NCI-H510A treated with DMSO at 0.1 percent for 48 hours (cell line): Measurements from ENCODE around the gene TMEM156.
"Not testable (repeated sequence)": the region's sequence is repeated elsewhere in the genome, so short reads cannot be mapped to it uniquely, and the experiment has no call there.

ENCODE experiments used
- DNase-seq: peaks from one replicate; lab custom pipeline; 2025; lab: John Stamatoyannopoulos, UW

Gene TMEM156

DNA sequence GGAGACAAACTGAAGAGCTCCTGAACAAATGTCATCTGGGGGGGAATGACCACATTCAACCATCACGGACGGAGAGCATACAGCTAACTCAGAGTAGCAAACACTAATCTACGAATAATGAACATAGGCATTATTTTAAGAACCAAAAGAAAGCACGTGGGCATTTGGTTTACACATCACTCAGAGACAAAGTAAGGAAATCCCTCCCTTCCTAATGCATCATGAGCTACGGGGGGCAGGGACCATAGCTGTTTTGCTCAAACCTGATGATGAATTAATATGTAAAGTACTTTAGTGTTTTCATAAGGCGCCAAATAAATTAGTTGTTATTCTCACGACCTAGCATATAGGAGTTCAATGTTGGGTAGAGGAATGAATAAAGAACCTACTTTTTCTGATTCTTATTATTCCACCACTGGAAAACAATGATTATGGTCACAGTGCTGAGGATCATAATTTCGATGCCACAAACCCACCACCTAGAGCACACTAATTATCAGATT is 11.7 kb upstream of the TMEM156 start:
- no peak for DNase-seq

DNA sequence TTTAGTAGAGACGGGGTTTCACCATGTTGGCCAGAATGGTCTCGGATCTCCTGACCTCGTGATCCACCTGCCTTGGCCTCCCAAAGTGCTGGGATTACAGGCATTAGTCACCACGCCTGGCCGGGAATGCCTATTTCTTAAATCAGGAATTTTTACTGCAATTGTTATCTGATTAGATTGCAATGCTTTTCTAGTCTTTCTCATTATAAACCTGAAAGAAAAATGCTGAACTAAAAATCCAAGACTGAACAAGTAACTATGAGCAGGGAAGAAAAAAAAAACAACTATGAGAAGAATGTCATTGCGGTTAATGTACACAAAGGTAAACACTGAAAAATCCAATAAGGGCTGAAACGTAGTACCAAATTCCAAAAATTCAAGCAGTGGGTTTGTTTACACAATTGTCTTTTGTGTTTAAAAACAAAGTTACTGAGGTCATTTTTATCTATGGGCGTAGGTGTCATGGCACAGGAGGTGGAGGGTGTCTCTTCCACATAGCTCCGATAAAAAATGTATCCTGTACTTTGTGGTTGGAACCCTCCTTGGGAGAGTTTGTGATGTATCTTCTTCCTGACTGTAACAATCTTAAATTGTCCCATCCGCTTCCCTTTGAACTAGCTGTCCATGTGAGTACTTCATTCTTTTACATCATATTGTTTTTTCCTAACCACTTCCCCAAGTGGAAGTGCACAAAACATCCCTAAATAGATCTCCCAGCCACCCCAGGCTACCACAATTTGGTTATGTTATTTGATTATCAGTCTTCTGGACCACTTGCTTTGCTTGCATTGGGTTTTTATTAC is 11.1 kb upstream of the TMEM156 start:
- no peak for DNase-seq

DNA sequence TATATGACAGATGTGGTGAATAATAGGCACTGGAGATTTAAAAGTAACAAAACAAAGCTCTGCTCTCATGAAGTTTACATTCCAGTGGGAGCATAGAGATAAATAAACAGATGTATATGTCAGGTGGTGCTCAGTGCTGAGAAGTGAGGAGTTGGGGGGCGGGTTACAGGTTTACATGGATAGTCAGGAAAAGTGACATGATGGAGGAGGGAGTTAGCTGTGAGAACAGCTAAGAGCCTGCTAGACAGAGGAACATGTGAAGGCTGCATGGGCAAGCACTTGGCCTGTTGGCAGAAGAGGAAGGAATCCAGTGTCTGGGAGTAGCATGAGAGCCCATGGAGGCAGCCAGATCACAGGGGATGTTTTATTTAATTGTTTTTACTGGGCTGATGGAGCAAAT is 10.2 kb upstream of the TMEM156 start:
- no peak for DNase-seq

DNA sequence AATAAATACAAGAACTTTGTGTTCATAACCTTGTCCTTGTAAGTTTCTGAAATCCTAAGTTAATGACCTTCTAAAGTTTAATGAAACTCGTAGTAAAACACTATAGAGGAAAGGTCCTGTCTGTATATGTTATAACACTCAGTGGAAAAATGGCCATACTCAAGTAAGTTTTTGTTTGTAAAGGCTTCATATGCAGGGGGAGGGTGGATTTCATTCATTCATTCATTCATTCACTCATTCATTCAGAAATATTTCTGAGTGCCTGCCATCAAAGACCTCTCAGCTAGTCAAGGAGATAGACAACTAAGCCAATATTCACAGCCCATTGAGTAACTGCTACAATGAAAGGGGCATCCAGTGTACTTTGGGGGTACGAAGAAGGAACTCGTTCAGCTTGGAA is 6.9 kb upstream of the TMEM156 start:
- DNase-seq: no peak

DNA sequence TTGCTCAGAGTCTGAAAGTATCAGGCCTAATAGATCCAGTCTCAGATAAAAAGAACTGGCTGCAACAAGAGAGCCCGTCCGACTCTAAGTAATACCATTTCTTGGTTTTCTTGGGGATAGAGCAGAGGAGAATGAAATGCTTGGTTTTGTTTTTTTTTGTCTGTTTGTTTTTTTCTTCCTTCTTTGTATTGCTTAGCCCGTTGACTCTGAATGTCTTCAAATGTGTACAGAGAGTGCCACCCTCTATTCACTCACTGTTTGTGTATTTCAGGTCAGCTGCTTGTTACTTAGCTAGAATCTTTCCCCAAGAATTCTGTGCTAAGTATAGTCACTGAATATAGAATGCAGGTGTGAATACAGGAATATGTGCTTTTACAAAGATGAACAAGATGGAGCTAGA is 5.7 kb upstream of the TMEM156 start:
- no peak for DNase-seq

DNA sequence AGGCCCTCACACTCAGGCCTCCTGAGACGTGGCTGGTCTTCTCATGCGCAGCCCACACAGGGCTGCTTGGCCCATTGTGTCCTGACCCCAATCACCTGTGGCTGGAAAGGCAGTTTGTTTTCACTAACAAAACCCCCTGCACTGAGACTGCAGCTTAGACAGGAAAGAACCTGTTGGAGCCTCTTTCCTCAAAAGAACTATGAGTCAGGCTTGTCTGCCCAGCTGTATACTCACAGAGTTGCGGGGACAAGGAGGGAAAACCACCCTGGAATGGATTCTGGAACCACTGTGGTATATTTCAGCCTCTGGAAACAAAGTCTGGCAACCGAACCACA is 5.2 kb upstream of the TMEM156 start:
- no peak for DNase-seq

DNA sequence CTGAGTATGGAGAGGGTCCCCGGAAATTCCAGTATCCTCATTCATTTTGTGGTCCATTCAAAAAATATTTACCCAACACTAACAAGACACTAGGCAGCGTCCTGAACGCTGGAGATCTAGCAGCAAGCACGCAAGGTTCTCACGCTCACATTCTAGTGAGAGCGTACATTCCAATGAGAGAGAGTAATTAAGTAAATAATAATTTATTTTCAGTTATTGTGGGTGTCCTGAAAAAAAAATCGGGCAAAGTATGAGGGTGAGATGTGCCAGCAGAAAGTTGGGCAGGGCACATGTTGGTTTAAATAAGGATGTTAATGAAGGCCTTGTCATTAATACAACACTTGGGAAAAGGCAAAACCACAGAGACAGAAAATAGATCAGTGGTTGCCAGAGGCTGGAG is 4.0 kb upstream of the TMEM156 start:
- DNase-seq: no peak

DNA sequence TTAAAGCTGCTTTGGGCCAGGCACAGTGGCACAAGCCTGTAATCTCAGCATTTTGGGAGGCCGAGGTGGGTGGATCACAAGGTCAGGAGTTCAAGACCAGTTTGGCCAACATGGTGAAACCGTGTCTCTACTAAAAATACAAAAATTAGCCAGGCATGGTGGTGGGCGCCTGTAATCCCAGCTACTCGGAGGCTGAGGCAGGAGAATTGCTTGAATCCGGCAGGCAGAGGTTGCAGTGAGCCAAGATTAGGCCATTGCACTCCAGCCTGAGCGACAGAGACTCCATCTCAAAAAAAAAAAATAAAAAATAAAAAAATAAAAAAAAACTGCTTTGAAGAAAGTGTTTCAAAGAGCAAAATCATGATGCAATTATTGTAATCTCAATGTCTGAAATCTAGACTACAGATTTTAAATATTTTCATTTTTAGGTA is 604 bp downstream of the TMEM156 start:
- DNase-seq: not testable (repeated sequence)

DNA sequence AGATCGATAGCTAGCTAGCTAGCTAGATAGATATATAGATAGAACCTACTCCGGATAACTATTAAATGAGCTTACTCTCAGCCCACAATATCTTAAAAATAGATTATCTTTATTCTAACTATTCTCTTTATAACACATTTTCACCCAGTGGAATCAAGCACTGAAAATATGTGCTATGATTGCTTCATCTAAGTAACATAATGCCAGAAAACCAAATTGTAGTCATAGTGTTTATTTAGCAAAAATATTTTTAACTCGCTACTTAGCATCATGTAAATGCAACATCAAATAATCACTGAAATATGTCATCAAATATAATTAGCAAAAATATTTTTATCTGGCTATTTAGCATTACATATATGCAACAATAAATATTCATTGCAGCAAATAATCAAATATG is 1.5 kb downstream of the TMEM156 start:
- DNase-seq: no peak

DNA sequence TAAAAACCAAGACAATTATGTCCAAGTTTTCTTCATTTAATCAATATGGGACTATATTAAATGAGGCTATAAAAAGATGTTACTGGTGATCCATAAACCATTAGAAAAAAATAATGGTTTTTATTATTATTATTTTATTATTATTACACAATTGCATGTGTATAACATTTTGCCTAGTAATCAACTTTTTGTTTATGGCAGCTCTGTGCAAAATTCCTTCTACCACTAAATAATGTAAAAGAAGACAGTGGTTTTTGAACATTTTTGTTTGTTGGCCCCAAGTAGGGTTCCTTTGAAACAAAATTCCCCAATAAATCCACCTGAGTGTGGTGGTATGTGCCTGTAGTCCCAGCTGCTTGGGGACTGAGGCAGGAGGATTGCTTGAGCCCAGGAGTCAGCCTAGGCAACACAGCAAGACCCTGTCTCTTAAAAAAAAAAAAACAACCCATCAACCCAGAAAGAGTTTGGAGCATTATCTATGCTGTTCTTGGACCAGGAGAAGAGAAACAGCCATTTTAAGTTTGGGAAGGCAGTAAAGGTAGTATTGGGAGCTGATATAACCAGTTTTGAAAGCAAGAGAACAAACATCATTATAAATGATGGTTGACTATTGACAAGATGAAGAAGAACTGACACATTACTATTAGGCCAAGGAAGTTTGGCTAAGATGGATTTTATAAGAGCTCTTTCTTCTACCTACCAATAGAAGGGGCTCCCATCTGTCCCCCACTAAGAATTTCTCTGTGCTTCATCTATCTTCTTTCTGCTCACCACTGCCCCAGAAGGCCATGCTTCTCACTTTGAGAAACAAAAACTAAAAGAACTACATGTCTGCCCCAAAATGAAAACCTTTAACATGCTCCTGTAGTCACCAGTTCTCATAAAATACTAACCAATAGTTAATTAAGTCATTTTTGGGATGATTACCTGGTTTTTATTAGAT is 2.2 kb downstream of the TMEM156 start:
- DNase-seq: no peak

DNA sequence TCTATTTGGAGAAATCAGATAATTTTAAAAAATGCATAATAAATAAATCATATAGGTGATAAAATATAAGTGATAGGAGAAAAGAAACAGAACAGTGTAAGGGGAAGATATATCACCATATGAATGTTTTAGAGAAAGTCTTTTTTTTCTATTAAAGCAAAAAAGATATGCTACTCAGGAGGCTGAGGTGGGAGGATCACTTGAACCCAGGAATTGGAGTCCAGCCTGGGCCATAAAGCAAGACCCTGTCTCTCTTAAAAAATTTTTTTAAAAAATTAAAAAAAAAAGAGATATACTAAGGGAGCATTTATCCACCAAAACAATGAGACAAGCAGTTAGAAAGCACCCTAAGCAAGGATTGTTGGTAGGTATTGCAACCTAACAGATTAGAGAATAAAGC is 6.1 kb downstream of the TMEM156 start:
- DNase-seq: no peak

DNA sequence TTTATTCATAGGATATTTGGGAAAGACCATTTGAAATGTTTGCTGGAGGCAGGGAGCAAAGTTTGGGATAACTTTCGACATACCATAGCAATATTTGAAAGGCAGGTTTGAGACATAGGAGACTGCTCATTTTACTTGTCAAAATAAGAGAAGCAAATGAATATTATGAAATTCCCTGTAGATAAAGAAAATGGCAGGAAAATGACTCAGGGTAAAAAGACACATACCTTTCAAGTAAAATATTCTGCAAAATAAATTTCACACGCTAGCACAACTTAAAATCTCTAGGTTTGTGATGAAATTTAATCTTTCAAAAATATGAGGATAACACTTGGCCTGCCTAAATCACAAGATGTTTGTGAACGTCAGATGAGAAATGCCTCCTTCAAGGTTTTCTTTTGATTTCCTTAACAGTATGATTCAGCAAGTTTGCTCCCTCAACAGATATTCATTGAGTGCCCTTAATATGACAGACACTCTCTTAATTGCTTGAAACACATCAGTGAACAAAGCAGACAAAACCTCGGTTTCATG is 6.6 kb downstream of the TMEM156 start:
- DNase-seq: no peak

DNA sequence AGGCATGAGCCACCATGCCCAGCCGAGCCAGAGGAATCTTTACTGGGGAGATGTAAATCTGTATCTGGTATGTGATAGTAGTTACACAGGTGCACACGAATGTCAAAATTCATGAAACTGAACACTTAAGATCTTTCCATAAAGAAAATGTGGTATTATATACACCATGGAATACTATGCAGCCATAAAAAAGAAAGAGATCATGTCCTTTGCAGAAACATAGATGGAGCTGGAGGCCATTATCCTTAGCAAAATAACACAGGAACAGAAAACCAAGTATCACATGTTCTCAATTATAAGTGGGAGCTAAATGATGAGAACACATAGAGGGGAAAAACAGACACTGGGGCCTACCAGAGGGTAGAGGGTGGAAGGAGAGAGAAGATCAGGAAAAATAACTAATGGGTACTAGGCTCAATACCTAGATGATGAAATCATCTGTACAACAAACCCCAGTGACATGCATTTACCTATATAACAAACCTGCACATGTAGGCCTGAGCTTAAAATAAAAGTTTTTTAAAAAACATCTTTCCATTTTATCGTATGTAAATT is 7.8 kb downstream of the TMEM156 start:
- DNase-seq: no peak

DNA sequence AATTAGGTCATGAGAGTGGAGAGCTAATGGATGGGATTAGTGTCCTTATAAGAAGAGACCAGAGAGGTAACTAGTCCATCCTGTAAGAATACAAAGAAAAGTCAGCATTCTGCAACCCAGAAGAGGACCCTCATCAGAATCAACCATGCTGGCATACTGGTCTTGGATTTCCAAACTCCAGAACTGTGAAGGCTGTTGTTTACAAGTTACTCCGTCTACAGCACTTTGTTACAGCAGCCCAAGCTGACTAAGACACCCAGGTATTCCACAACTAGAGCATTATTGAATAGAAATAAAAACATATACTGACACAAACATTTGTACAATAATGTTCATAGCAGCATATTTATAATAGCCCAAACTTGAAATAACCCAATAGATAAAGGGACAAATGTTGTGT is 9.2 kb downstream of the TMEM156 start:
- no peak for DNase-seq

DNA sequence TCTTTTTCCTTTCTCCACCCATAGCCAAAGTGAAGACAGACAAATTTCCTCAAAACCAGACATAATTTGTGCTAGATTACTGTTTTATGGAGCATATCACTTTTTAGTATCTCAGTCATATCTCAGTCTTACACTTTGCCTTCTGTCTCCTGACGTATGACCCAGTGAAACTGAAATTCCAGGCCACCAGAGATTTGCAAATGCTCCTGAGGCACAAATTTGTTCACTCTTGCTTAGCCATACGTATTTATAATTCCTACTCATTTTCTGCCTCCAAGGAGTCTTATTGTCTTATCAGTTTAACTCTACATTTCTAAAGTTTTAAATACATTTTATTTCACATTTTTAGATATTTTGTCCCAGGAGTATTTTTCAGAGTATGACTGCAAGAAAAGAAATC is 10.0 kb downstream of the TMEM156 start:
- DNase-seq: no peak

DNA sequence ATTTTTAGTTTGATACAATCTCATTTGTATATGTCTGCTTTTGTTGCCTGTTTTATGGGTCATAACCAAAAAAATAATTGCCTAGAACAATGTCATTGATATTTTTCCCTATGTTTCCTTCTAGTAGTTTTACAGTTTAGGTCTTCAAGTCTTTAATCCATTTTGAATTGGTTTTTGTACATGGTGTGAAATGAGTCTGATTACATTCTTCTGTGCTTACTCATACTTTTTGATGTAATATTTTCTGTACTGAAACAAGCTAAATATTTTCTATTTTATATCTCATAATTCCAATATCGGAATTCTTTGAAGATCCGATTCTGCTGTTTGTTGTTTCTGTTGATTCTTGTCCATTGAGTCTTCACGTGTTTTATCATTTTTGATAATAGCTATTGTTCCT is 10.6 kb downstream of the TMEM156 start:
- no peak for DNase-seq

DNA sequence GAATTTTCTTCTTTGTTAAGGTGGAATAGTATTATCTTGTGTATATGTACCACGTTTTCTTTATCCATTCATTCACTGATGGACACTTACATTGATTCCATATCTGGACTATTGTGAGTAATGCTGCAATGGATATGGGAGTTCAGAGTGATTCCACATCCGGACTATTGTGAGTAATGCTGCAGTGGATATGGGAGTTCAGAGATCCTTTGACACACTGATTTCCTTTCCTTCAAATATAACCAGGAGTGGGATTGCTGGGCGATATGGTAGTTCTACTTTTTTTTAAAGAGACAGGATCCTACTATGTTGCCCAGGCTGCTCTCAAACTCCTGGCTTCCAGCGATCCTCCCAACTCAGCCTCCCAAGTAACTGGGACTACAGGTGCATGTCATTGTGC is 12.1 kb downstream of the TMEM156 start:
- no peak for DNase-seq

DNA sequence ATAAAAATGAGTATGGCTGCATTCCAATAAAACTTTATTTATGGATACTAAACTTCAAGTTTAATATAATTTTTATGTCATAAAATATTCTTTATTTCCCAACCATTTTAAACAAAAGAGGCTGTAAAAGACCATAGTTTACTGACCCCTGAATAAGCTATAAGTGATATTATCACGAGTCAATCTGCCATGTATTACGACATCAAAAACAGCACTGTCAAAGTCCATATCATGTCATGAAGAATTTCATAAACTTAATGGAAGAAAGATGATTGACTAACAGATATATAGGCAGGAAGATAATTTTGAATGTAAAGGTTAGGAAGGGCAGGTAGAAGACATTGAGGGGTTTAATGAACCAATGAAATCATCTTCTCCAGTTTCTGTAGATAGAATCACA is 18.2 kb downstream of the TMEM156 start:
- DNase-seq: no peak

DNA sequence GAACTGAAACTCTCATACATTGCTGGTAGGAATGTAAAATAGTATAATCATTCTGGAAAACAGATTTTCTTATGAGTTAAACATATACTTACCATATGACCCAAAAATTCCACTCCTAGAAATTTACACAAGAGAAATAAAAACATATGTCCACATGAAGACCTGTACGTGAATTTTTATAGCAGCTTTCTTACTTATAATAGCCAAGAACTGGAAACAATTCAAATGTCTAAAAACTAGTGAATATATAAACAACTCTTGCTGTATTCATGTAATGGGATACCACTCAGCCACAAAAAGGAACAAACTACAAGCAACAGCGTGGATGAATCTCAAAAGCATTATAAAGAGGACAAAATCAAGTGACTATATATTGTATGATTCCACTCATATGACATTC is 27.5 kb downstream of the TMEM156 start:
- no peak for DNase-seq

DNA sequence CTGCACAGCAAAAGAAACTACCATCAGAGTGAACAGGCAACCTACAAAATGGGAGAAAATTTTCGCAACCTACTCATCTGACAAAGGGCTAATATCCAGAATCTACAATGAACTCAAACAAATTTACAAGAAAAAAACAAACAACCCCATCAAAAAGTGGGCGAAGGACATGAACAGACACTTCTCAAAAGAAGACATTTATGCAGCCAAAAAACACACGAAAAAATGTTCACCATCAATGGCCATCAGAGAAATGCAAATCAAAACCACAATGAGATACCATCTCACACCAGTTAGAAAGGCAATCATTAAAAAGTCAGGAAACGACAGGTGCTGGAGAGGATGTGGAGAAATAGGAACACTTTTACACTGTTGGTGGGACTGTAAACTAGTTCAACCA is 30.2 kb downstream of the TMEM156 start:
- not testable (repeated sequence) for DNase-seq

DNA sequence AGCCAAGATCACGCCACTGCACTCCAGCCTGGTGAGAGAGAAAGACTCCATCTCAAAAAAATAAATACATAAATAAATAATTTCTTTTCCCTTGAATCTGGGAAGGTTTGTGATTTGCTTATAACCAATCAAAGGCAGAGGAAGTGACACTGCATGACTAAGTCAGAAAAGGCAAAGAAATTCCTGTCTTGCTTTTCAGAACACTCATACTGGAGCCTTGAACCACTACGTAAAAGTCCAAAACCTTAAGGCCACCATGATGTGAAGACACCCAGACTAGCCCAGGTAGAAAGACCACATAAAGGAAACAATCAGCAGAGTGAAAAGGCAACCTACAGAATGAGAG is 36.6 kb downstream of the TMEM156 start:
- DNase-seq: no peak

DNA sequence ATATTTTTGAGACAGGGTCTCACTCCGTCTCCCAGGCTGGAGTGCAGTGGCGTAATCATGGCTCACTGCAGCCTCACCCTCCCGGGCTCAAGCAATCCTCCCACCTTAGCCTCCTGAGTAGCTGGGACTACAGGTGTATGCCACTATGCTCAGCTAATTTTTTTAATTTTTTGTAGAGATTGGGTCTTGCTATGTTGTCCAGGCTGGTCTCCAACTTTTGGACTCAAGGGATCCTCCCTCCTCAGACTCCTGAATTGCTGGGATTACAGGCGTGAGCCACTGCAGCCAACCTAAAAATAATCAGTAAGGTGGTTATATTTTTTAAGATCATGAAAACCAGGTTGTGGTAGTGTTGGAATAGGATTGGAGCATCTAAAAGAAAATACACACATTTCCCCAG is 38.1 kb downstream of the TMEM156 start:
- DNase-seq: no peak

DNA sequence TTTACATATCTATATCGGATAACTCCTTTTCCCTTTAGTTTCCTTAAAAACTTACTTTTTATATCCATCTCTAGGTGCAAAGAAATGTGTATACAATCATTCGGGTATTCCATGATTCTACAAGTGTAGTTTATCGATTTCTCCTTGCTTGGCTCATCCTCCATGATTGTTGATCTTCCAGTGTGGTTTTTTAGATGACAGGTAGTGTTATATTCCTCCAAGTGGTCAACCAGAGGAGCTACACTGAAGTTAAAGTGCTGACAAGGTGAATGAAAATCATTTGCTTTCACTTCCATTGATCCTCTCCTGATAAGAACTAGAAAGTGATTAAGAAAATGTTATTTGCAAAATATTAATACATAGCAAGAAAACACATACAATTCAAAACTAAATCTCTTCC is 38.5 kb downstream of the TMEM156 start:
- DNase-seq: no peak
